GM12878 (cell line): Measurements from ENCODE around the gene AVPR1B. TPM values are rescaled to one million over a fixed set of nuclear protein-coding genes. Genes with fewer than 3 reads are reported as not detected.

ENCODE experiments used
- ATAC-seq: fragments of 200-7000 bp; cut with Tn5 transposase; 3 replicates; pipeline ENCODE4 v1.9.1; 2020; ENCODE audit warnings: mild to moderate bottlenecking, moderate library complexity
- BruUV-seq: library from RNA; stranded (reverse); fragments of 400-500 nt; replicated peaks from 2 replicates; lab custom pipeline; 2021; lab: Mats Ljungman, UMichigan
- CTCF ChIA-PET: fragments of 300-600 bp; sonication (Branson Sonifier 250); formaldehyde crosslinking; extraction: SDS; loops from one replicate; lab custom pipeline; 2021; ENCODE audit warnings: inconsistent platforms; lab: Yijun Ruan, JAX
- POLR2A ChIA-PET: fragments of 350-600 bp; formaldehyde crosslinking; extraction: SDS; loops from one replicate; lab custom pipeline; 2021; ENCODE audit warnings: inconsistent platforms; lab: Charles Lee
- RAD21 ChIA-PET: fragments of 300-600 bp; sonication (Branson Sonifier 250); formaldehyde crosslinking; loops from one replicate; lab custom pipeline; 2023; ENCODE audit warnings: antibody characterized with exemption; ENCODE audit not compliant: unreplicated experiment; lab: Charles Lee
- SMC1A ChIA-PET: fragments of 300-600 bp; sonication (Branson Sonifier 250); formaldehyde crosslinking; loops from one replicate; lab custom pipeline; 2023; ENCODE audit not compliant: unreplicated experiment, uncharacterized antibody; lab: Charles Lee
- DNase-seq: peaks from one replicate; pipeline ENCODE4 v3.0.0-alpha.2; 2011; ENCODE audit warnings: low read depth, low spot score
- FAIRE-seq: peaks from 3 replicates; lab custom pipeline; 2011; peaks lifted over from hg19 to GRCh38; lab: Jason Lieb, UNC
- H2AFZ ChIP-seq: 2 replicates; pipeline ENCODE4 v1.6.0; 2011; ENCODE audit warnings: low read depth, low read length, control low read depth; ENCODE audit not compliant: control insufficient read depth
- H3K27ac ChIP-seq: 2 replicates; pipeline ENCODE4 v1.5.1; 2011; ENCODE audit warnings: control low read depth; ENCODE audit not compliant: control insufficient read depth, insufficient read depth
- H3K27me3 ChIP-seq, 2 experiments: replicated peaks in 1 of 2; 2 replicates each; pipeline versions ENCODE4 v1.6.0 to v1.6.1; 2011; ENCODE audit warnings: low read length in 1 of 2; ENCODE audit not compliant: control insufficient read depth in 2 of 2, insufficient read depth in 2 of 2
- H3K36me3 ChIP-seq, 2 experiments: 2 replicates each; pipeline ENCODE4 v1.5.1; 2011; ENCODE audit warnings: low read length in 1 of 2; ENCODE audit not compliant: control insufficient read depth in 2 of 2, insufficient read depth in 2 of 2
- H3K4me1 ChIP-seq: 2 replicates; pipeline ENCODE4 v1.6.1; 2011; ENCODE audit warnings: mild to moderate bottlenecking, low read length, moderate library complexity, mixed read lengths; ENCODE audit not compliant: control insufficient read depth, insufficient read depth
- H3K4me2 ChIP-seq: 2 replicates; pipeline ENCODE4 v1.6.0; 2011; ENCODE audit warnings: control low read depth; ENCODE audit not compliant: control insufficient read depth, insufficient read depth
- H3K4me3 ChIP-seq: fragments of 200-600 bp; sonication (generic); 2 replicates; pipeline ENCODE4 v1.5.1; 2016
- H3K79me2 ChIP-seq: 2 replicates; pipeline ENCODE4 v1.6.0; 2011; ENCODE audit warnings: low read length; ENCODE audit not compliant: control insufficient read depth, insufficient read depth
- H3K9ac ChIP-seq: 2 replicates; pipeline ENCODE4 v1.8.0; 2011; ENCODE audit warnings: low read length, control low read depth, mixed read lengths; ENCODE audit not compliant: control insufficient read depth, insufficient read depth
- H3K9me3 ChIP-seq: replicated peaks from 3 replicates; pipeline ENCODE4 v1.5.1; 2011; ENCODE audit warnings: mild to moderate bottlenecking, low read length; ENCODE audit not compliant: control insufficient read depth, insufficient read depth
- H4K20me1 ChIP-seq: 2 replicates; pipeline ENCODE4 v1.6.0; 2011; ENCODE audit not compliant: control insufficient read depth, insufficient read depth
- ATF3 ChIP-seq: IDR thresholded peaks from 2 replicates; pipeline ENCODE4 v1.6.1; 2011; ENCODE audit warnings: low read depth, mild to moderate bottlenecking, low read length, moderate library complexity, borderline replicate concordance; ENCODE audit errors: extremely low read depth
- BACH1 ChIP-seq: fragments of 450-650 bp; IDR thresholded peaks from 2 replicates; pipeline ENCODE4 v1.6.1; 2017; ENCODE audit warnings: mild to moderate bottlenecking, borderline replicate concordance
- BHLHE40 ChIP-seq, 2 experiments: fragments of 450-650 bp in 1 of 2; IDR thresholded peaks; 2 replicates each; pipeline ENCODE4 v1.6.1; 2011 to 2017; ENCODE audit warnings: low read depth in 2 of 2, borderline replicate concordance in 1 of 2, improper control_type of control experiment in 1 of 2, low read length in 1 of 2, mild to moderate bottlenecking in 1 of 2
- BMI1 ChIP-seq: fragments of 450-650 bp; IDR thresholded peaks from 2 replicates; pipeline ENCODE4 v1.6.1; 2016; ENCODE audit warnings: mild to moderate bottlenecking, moderate library complexity, borderline replicate concordance
- CBFB ChIP-seq: IDR thresholded peaks from 2 replicates; pipeline ENCODE4 v1.6.1; 2016; ENCODE audit warnings: antibody characterized with exemption, low read depth
- FOS ChIP-seq: IDR thresholded peaks from 3 replicates; pipeline ENCODE4 v1.6.1; 2011; ENCODE audit warnings: borderline replicate concordance; ENCODE audit not compliant: insufficient read length; ENCODE audit errors: extremely low read depth
- HCFC1 ChIP-seq: fragments of 150-350 bp; IDR thresholded peaks from 2 replicates; pipeline ENCODE4 v1.6.1; 2014; ENCODE audit warnings: low read length
- IRF4 ChIP-seq: IDR thresholded peaks from 2 replicates; pipeline ENCODE4 v1.6.1; 2011; ENCODE audit warnings: low read depth, low read length
- MYC ChIP-seq: IDR thresholded peaks from 2 replicates; pipeline ENCODE4 v1.6.1; 2011; ENCODE audit warnings: mild to moderate bottlenecking, low read length, moderate library complexity, inconsistent platforms; ENCODE audit not compliant: insufficient read depth, insufficient replicate concordance, insufficient read length, severe bottlenecking
- SMAD5 ChIP-seq: IDR thresholded peaks from 2 replicates; pipeline ENCODE4 v1.6.1; 2016; ENCODE audit warnings: antibody characterized with exemption, low read depth
- SMC3 ChIP-seq: IDR thresholded peaks from 2 replicates; pipeline ENCODE4 v1.6.1; 2011; ENCODE audit warnings: low read length, improper control_type of control experiment, borderline replicate concordance
- TAF1 ChIP-seq: IDR thresholded peaks from 2 replicates; pipeline ENCODE4 v1.6.1; 2011; ENCODE audit warnings: mild to moderate bottlenecking, low read depth, low read length, borderline replicate concordance
- TARDBP ChIP-seq: IDR thresholded peaks from 2 replicates; pipeline ENCODE4 v1.6.1; 2016; ENCODE audit warnings: borderline replicate concordance
- TCF12 ChIP-seq: IDR thresholded peaks from 2 replicates; pipeline ENCODE4 v1.6.1; 2011; ENCODE audit warnings: low read depth, mild to moderate bottlenecking, low read length
- WRNIP1 ChIP-seq: IDR thresholded peaks from 2 replicates; pipeline ENCODE4 v1.6.1; 2011; ENCODE audit warnings: low read depth, low read length, improper control_type of control experiment, borderline replicate concordance
- YBX1 ChIP-seq: fragments of 450-650 bp; IDR thresholded peaks from 2 replicates; pipeline ENCODE4 v1.6.1; 2016; ENCODE audit warnings: antibody characterized with exemption
- ZZZ3 ChIP-seq: IDR thresholded peaks from 2 replicates; pipeline ENCODE4 v1.6.1; 2011; ENCODE audit warnings: low read depth; ENCODE audit not compliant: control insufficient read depth, insufficient read length
- WGBS: methylation state at CpG from one replicate; pipeline ENCODE4 v1.1.6; 2016; ENCODE audit warnings: low lambda C conversion rate; ENCODE audit not compliant: insufficient replicate concordance, insufficient coverage; ENCODE audit errors: missing lambda C conversion rate; 5-methylcytosine and 5-hydroxymethylcytosine counted together
- in situ Hi-C: fragments of 300-500 bp; cut with MboI; formaldehyde crosslinking; loops from 9 replicates; pipeline ENCODE4 v1.14.3; 2018; ENCODE audit warnings: mixed read lengths
- intact Hi-C: fragments of 100-400 bp; cut with micrococcal nuclease; formaldehyde crosslinking; loops from one replicate; pipeline ENCODE4 v1.14.2; 2022; ENCODE audit not compliant: unreplicated experiment
- polyA plus RNA-seq, 11 experiments: library from polyadenylated mRNA; depleted of rRNA in 4 of 11; unstranded in 6 of 11; stranded (reverse) in 5 of 11; fragments of >200 nt; fragmentation: Nextera tagmentation in 4 of 11; fragmentation: Illumina TruSeq in 1 of 11; extraction: Ambion mirVana in 4 of 11; extraction: Trizol in 1 of 11; gene quantifications; 1 replicate in 1 of 11; 2 replicates in 10 of 11; pipeline versions ENCODE4 v1.2.1 to v1.2.3, GENCODE V29; 2011 to 2016; ENCODE audit warnings: inconsistent platforms in 2 of 11, missing spikeins in 2 of 11, low read depth in 1 of 11
- total RNA-seq, 4 experiments: library from RNA; depleted of rRNA in 3 of 4; stranded (reverse); fragments of >200 nt in 3 of 4; fragmentation: Illumina TruSeq in 1 of 4; extraction: Trizol in 1 of 4; gene quantifications; 2 replicates each; pipeline versions ENCODE4 v1.2.1 to v1.2.3, GENCODE V29; 2013 to 2021
- TF ChIP-seq, protein P1 (sequence below): fragments of 450-650 bp; formaldehyde crosslinking; IDR thresholded peaks from 2 replicates; pipeline ENCODE4 v1.5.0; 2022; ENCODE audit warnings: mild to moderate bottlenecking, missing genetic modification characterization

AVPR1B gene
- total and polyA plus RNA-seq, 10 of the 15 experiments (the other 5 are each of a cell fraction or from before 2014, with no cell fraction given) = not detected

GRCh38 chr1:206083750-206084149 is 33.4 kb downstream of the AVPR1B start:
- BruUV-seq = no TSS peak
- Histone ChIP-seq H3K9ac (no peak overlapping the region), H3K79me2 (no peaks in the 10 kb centered on the region), H3K9me3 (no peaks in the 10 kb centered on the region), H2AFZ (no peak overlapping the region), H3K4me2 (no peak overlapping the region), H3K27me3 (no peaks in the 10 kb centered on the region; a peak in 2 of 4 replicates), H4K20me1 (no peaks in the 10 kb centered on the region), H3K4me3 (no peak overlapping the region), H3K4me1 (no peaks in the 10 kb centered on the region), H3K27ac (no peak overlapping the region), H3K36me3 (no peaks in the 10 kb centered on the region)
- no peak for FAIRE-seq
- POLR2A ChIA-PET = no interaction called here
- TF ChIP-seq, protein P1, sequence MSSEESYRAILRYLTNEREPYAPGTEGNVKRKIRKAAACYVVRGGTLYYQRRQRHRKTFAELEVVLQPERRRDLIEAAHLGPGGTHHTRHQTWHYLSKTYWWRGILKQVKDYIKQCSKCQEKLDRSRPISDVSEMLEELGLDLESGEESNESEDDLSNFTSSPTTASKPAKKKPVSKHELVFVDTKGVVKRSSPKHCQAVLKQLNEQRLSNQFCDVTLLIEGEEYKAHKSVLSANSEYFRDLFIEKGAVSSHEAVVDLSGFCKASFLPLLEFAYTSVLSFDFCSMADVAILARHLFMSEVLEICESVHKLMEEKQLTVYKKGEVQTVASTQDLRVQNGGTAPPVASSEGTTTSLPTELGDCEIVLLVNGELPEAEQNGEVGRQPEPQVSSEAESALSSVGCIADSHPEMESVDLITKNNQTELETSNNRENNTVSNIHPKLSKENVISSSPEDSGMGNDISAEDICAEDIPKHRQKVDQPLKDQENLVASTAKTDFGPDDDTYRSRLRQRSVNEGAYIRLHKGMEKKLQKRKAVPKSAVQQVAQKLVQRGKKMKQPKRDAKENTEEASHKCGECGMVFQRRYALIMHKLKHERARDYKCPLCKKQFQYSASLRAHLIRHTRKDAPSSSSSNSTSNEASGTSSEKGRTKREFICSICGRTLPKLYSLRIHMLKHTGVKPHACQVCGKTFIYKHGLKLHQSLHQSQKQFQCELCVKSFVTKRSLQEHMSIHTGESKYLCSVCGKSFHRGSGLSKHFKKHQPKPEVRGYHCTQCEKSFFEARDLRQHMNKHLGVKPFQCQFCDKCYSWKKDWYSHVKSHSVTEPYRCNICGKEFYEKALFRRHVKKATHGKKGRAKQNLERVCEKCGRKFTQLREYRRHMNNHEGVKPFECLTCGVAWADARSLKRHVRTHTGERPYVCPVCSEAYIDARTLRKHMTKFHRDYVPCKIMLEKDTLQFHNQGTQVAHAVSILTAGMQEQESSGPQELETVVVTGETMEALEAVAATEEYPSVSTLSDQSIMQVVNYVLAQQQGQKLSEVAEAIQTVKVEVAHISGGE (CRISPR knock-in tag) = no peak
- TF ChIP-seq CBFB (no peak), TCF12 (no peak), TAF1 (no peak), SMC3 (no peak), FOS (no peak), ZZZ3 (no peak), WRNIP1 (no peak), BMI1 (no peak), YBX1 (no peak), TARDBP (no peak), BHLHE40 (IDR thresholded peaks at IDR 0.05; ENCODE audit: borderline replicate concordance in 1 of 2, low read depth in 2 of 2, low read length in 1 of 2) (no peak), BACH1 (no peak), IRF4 (no peak), MYC (no peak), HCFC1 (no peak), SMAD5 (no peak), ATF3 (no peak)
- no peak for ATAC-seq
- RAD21 ChIA-PET = no interaction called here
- CTCF ChIA-PET = interaction anchor here (1.0 to 1.7 kb wide), 2 partner anchors 53 to 149 kb away, joined by 3 to 6 read pairs; no protein-coding TSS in a partner anchor
- no peak for DNase-seq
- in situ Hi-C loops (no loop called here), intact Hi-C loops (no loop called here)
- SMC1A ChIA-PET = interaction anchor here (0.6 to 2.3 kb wide), 3 partner anchors 8 to 52 kb away, joined by 3 to 8 read pairs (median 3); no protein-coding TSS in a partner anchor
- 60% methylated on average over 2 of the region's 2 CpGs for WGBS
